GM19043 (cell line): Measurements from ENCODE around the gene HBE1.

Experiments
- ATAC-seq: cut with Tn5 transposase; IDR thresholded peaks from one replicate; pipeline ENCODE4 v1.9.1; 2021; ENCODE audit warnings: low read depth; ENCODE audit not compliant: unreplicated experiment

Gene HBE1

DNA sequence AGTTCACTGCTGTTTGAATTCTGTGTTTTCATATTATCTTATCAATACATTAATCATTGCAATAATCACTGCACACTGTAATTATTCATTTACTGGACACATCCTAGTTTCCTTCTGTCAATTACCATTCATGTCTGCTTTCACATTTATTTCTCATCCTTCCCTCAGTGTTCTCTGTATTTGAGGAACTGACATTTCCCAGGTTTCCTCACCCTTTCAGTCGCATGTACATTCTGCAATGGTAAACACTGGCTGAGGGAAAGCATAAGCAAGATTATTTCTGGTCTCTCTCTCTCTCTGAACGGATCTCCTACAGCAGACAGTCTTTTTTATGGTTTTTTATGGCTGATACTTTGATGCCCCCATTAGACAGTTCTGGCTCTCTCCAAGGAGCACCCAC, 31.3 kb downstream of the HBE1 start:
- no peak for ATAC-seq

GRCh38 chr11:5237420-5237819, 32.3 kb downstream of the HBE1 start:
- no peak for ATAC-seq

GRCh38 chr11:5235364-5236095, 34.2 kb downstream of the HBE1 start:
- ATAC-seq: no peak

- peak; percentile 75 for ATAC-seq
Observed at GRCh38 chr11:5234381-5234834, 35.3 kb downstream of the HBE1 start, which contains the start of gene HBD. HBD (minus strand) TSS chr11:5234483; CDS start chr11:5234433, 50 bp downstream.

DNA sequence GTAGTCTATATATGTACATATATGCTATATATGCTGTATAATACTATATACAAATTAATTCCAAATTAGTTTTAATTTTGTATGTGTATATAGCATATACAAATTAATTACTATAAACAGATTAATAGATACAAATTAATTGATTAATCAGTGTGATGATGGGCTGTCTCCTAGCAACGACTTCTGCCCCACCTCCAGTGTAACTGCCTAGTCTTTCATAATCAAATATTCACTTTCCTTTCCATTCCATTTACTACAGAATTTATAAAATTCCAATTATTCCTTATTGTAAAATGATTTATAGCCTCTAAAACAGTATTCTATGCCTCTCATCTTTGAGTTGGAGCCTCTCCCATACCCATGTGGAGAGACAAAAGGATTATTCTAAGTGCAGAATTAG, 36.4 kb downstream of the HBE1 start:
- ATAC-seq: no peak

DNA sequence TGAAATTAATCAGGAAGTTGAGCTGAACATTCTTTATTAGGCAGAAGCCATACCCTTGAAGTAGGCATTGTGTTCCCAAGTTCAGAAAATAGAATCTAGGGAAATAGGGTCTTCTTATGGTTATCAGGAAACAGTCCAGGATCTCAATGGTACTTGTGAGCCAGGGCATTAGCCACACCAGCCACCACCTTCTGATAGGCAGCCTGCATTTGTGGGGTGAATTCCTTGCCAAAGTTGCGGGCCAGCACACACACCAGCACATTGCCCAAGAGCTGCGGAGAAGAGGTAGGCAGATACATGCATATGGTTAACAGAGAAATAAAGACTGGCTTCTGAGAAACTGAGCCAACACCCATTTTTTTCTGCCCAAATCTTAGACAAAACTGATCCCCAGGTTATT, 36.9 kb downstream of the HBE1 start:
- no peak for ATAC-seq

DNA sequence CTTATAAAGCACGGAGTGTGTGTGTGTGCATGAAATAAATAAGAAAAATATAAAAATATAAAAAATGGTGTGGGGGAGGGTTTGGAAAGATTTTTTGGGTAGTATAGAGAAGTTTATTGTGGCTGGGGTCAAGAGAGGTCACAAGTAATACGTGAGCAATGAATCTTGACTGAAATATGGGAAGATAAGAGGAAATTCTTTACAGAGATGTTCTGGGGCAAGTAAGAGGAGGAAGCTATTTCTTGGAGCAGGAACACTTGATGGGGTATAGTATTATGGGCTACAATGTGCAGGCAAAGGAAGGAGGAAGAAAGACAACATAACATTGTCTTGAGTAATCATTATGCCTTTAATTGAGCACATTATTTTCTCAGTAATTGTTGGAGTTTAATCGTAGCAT, 37.6 kb downstream of the HBE1 start:
- no peak for ATAC-seq

- no peak for ATAC-seq
Observed at GRCh38 chr11:5231111-5231510, 38.6 kb downstream of the HBE1 start.

- ATAC-seq: no peak
Observed at GRCh38 chr11:5230266-5230665, 39.5 kb downstream of the HBE1 start.

- no peak for ATAC-seq
Observed at GRCh38 chr11:5229796-5230195, 39.9 kb downstream of the HBE1 start.

DNA sequence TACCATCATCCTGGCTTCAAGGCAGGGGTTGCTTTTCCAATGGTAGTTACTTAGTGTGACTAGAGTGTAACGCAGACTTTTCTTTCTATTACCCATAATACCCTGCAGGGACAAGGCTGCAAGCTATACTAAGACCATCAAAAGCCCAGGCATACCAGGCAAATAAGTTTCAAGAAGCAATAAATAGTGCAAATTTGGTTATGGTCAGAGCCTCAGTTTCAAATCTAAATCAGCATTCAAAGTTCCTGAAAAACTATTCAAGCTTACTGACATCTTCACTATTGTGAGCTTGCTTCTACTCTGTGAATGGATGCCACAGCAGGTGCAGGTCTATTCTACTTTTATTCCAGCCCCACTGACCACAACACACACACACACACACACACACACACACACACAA, 40.4 kb downstream of the HBE1 start:
- ATAC-seq: no peak

GRCh38 chr11:5228124-5228523, 41.6 kb downstream of the HBE1 start:
- ATAC-seq: no peak

- ATAC-seq: no peak
Observed at GRCh38 chr11:5227681-5228080, 42.1 kb downstream of the HBE1 start.

DNA sequence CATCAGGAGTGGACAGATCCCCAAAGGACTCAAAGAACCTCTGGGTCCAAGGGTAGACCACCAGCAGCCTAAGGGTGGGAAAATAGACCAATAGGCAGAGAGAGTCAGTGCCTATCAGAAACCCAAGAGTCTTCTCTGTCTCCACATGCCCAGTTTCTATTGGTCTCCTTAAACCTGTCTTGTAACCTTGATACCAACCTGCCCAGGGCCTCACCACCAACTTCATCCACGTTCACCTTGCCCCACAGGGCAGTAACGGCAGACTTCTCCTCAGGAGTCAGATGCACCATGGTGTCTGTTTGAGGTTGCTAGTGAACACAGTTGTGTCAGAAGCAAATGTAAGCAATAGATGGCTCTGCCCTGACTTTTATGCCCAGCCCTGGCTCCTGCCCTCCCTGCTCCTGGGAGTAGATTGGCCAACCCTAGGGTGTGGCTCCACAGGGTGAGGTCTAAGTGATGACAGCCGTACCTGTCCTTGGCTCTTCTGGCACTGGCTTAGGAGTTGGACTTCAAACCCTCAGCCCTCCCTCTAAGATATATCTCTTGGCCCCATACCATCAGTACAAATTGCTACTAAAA, 42.9 kb downstream of the HBE1 start, which contains the start of gene HBB:
Gene HBB, minus strand, starts transcription at position 340 of the 579 bp plus-strand sequence. Its CDS starts 50 bp downstream, at position 290.
- no peak for ATAC-seq

- no peak for ATAC-seq
Observed at GRCh38 chr11:5225480-5225871, 44.3 kb downstream of the HBE1 start.

- no peak for ATAC-seq
Observed at GRCh38 chr11:5224538-5225479, 44.9 kb downstream of the HBE1 start.

DNA sequence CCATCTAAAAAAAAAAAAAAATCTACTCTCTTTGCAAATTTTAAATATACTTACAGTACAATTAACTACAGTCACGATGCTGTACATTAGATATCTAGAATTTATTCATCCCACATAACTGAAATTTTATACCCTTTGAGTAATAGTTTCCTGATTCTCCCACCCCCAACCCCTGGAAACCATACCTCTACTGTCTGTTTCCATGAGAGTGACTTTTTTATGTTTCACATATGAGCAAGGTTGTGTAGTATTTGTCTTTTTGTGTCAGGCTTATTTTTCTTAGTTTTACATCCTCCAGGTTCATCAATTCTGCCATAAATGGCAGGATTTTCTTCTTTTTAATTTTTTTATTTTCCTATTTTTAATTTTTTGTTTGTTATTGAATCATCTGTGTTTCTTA, 46.1 kb downstream of the HBE1 start:
- no peak for ATAC-seq

- no peak for ATAC-seq
Observed at GRCh38 chr11:5223146-5223545, 46.6 kb downstream of the HBE1 start.
